ENCODE measurements around the gene PEA15.
A peak's percentile ranks its signal among the peaks of the same experiment; 100 is the strongest.

Gene PEA15

DNA sequence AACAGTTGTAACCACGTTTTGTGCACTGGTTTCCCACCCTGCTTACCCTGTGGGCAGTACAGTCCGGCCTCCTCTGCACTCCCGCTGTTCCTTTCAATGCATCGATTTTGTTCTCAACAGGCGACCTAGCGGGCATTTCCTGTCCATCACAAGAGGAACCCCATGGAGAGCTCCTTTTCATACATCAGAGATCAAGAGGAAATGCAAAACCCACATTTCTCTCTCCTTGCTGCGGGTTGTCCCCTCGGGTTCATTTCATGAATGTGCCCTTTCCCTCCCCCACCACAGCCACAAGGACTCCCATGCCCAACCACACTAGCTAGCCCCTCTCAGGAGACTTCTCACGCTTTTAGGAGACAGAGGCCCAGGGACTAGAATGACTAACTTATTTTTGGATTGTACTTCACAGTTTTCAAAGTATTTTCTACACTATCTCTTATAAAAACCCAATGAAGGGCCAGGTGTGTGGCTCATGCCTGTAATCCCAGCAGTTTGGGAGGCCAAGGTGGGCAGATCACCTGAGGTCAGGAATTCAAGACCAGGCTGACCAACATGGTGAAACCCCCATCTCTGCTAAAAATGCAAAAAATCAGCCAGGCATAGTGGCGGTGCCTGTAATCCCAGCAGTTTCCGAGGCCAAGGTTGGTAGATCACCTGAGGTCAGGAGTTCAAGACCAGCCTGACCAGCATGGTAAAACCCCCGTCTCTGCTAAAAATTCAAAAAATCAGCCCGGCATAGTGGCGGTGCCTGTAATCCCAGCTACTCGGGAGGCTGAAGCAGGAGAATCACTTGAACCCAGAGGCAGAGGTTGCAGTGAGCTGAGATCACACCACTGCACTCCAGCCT is 35.4 kb upstream of the PEA15 start:
- no peak for DNase-seq
- no peak overlapping the region for H3K27ac ChIP-seq
- no peaks in the 10 kb centered on the region for H3K9me3 ChIP-seq (ENCODE audit: severe bottlenecking)
- H3K4me3 ChIP-seq (ENCODE audit: low read depth, low read length) = no peak overlapping the region
- no peaks in the 10 kb centered on the region for H3K36me3 ChIP-seq
- no peaks in the 10 kb centered on the region for H3K27me3 ChIP-seq (ENCODE audit: insufficient read depth, low read depth, severe bottlenecking)
- TF ChIP-seq, protein P1, sequence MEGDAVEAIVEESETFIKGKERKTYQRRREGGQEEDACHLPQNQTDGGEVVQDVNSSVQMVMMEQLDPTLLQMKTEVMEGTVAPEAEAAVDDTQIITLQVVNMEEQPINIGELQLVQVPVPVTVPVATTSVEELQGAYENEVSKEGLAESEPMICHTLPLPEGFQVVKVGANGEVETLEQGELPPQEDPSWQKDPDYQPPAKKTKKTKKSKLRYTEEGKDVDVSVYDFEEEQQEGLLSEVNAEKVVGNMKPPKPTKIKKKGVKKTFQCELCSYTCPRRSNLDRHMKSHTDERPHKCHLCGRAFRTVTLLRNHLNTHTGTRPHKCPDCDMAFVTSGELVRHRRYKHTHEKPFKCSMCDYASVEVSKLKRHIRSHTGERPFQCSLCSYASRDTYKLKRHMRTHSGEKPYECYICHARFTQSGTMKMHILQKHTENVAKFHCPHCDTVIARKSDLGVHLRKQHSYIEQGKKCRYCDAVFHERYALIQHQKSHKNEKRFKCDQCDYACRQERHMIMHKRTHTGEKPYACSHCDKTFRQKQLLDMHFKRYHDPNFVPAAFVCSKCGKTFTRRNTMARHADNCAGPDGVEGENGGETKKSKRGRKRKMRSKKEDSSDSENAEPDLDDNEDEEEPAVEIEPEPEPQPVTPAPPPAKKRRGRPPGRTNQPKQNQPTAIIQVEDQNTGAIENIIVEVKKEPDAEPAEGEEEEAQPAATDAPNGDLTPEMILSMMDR (IDR thresholded peaks at IDR 0.05; ENCODE audit: low read depth, low read length) = no peak

DNA sequence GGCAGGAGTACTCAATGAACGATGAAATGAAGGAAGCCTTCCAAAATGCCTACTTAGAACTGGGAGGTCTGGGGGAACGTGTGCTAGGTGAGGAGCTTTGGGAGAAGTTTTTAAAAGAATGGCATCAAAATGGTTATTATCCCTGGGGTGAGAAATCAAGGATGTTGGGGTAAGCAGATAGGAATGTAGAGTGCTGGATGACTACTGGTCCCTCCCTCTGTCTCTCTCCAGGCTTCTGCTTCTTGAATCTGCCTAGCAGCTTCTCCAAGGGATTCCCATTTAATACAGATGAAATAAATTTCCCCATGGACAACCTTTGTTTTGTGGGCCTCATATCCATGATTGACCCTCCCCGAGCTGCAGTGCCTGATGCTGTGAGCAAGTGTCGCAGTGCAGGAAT is 33.8 kb upstream of the PEA15 start:
- H3K27me3 ChIP-seq (ENCODE audit: insufficient read depth, low read depth, severe bottlenecking) = no peaks in the 10 kb centered on the region
- no peaks in the 10 kb centered on the region for H3K9me3 ChIP-seq (ENCODE audit: severe bottlenecking)
- TF ChIP-seq, protein P1 (IDR thresholded peaks at IDR 0.05; ENCODE audit: low read depth, low read length) = no peak
- H3K4me3 ChIP-seq (ENCODE audit: low read depth, low read length) = no peak overlapping the region
- DNase-seq = no peak
- H3K36me3 ChIP-seq = no peaks in the 10 kb centered on the region
- H3K27ac ChIP-seq = no peak overlapping the region

DNA sequence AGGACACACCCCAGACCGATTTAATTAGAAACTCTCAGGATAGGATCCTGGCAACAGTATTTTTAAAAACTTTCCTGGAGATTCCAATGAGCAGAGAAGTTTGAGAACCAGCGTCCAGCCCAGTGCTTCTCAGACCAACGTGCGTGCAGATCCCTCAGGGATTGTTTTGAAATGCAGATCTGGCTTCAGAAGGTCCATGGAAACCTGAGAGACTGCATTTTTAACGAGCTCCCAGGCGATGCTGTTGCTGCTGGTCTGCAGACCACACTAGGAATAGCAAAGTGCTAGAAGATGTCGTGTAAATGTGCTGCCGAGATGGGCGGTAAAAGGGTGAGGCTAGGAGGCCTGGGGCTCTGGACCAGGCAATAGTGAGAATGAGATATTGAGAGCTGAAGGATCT is 33.2 kb upstream of the PEA15 start:
- no peak for DNase-seq
- Histone ChIP-seq H3K36me3 (no peaks in the 10 kb centered on the region), H3K4me3 (ENCODE audit: low read depth, low read length) (no peak overlapping the region), H3K27me3 (ENCODE audit: insufficient read depth, low read depth, severe bottlenecking) (no peaks in the 10 kb centered on the region), H3K27ac (no peak overlapping the region), H3K9me3 (ENCODE audit: severe bottlenecking) (no peaks in the 10 kb centered on the region)
- TF ChIP-seq, protein P1 (IDR thresholded peaks at IDR 0.05; ENCODE audit: low read depth, low read length) = no peak

DNA sequence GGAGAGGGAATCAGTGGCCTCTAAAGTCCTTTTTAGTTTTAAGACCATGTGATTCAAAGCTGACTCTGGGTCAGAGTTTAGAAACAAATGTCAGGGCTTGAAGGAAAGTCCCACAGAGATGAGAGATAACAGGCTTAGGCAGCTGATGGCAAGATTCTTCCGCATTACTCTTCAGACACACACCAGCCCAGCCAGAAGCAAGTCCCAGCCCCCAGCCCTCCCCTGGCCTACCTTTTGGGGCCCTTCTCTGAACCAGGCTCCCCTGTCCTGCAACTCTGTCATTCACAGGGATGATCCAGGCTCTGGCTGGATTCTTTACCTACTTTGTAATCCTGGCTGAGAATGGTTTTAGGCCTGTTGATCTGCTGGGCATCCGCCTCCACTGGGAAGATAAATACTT is 28.0 kb upstream of the PEA15 start:
- Histone ChIP-seq H3K27me3 (ENCODE audit: insufficient read depth, low read depth, severe bottlenecking) (no peaks in the 10 kb centered on the region), H3K4me3 (ENCODE audit: low read depth, low read length) (no peak overlapping the region), H3K36me3 (no peaks in the 10 kb centered on the region), H3K9me3 (ENCODE audit: severe bottlenecking) (no peaks in the 10 kb centered on the region), H3K27ac (peak overlapping the region; percentile 63)
- peak; percentile 89 for DNase-seq
- TF ChIP-seq, protein P1 (IDR thresholded peaks at IDR 0.05; ENCODE audit: low read depth, low read length) = no peak

DNA sequence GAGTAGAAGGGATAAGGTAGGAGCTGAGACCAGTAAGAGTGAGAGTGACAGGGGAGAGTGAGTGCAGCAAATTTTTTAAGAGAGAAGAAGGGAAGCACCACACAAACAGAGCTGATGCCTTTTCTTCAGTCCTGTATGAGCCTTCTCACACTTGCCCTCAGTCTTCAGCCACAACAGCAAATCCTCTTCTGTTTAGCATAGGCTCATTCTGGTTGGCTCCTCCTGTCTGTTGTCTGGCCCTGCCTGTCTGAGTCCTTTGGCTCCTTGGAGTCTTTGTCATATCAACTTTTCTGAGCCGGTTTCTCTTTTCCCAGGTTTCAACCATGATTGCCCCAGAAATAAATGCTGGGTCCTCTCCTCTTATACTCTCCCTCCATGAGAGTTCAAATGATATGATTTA is 27.5 kb upstream of the PEA15 start:
- DNase-seq = peak; percentile 75
- no peaks in the 10 kb centered on the region for H3K27me3 ChIP-seq (ENCODE audit: insufficient read depth, low read depth, severe bottlenecking)
- H3K36me3 ChIP-seq = no peaks in the 10 kb centered on the region
- H3K4me3 ChIP-seq (ENCODE audit: low read depth, low read length) = no peak overlapping the region
- no peaks in the 10 kb centered on the region for H3K9me3 ChIP-seq (ENCODE audit: severe bottlenecking)
- TF ChIP-seq, protein P1 (IDR thresholded peaks at IDR 0.05; ENCODE audit: low read depth, low read length) = no peak
- peak overlapping the region; percentile 63 for H3K27ac ChIP-seq

DNA sequence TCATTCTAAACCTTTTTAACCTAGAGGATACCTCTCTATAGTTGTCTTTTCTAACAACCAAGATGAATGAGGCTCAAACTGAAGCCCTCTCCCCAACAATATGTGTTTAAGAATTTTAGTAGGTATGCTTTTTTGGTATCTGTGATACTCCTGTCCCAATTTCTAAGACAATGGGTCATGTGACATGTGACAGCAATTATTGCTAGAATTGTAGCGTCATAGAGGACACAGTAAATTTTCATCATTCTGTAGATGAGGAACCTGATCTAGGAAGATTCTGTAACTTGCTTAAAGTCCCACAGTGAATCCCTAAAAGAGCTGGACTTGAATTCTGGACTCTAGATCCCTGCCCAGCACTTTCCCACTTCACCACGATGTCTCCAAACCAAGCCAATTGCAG is 26.5 kb upstream of the PEA15 start:
- Histone ChIP-seq H3K4me3 (ENCODE audit: low read depth, low read length) (no peak overlapping the region), H3K27me3 (ENCODE audit: insufficient read depth, low read depth, severe bottlenecking) (no peaks in the 10 kb centered on the region), H3K27ac (no peak overlapping the region), H3K9me3 (ENCODE audit: severe bottlenecking) (no peaks in the 10 kb centered on the region), H3K36me3 (no peaks in the 10 kb centered on the region)
- TF ChIP-seq, protein P1 (IDR thresholded peaks at IDR 0.05; ENCODE audit: low read depth, low read length) = no peak
- no peak for DNase-seq

Measured in WERI-Rb-1 (cell line).